Tibial nerve (tissue), 4 donors: ENCODE data around the gene ASCL4.

Source experiments
- CTCF ChIP-seq, 5 experiments: fragments of 200-600 bp in 3 of 5; fragments of 450-650 bp in 2 of 5; sonication (generic) in 3 of 5; IDR thresholded peaks; one replicate each; pipeline ENCODE4 v1.5.1; 2016 to 2019; ENCODE audit warnings: antibody characterized with exemption in 5 of 5, mild to moderate bottlenecking in 3 of 5, moderate library complexity in 2 of 5
- EP300 ChIP-seq, 2 donors: sonication (generic); formaldehyde crosslinking; IDR thresholded peaks; one replicate each; pipeline ENCODE4 v1.6.1; 2017; ENCODE audit warnings: antibody characterized with exemption in 2 of 2, mild to moderate bottlenecking in 1 of 2
- POLR2A ChIP-seq, 2 donors: fragments of 450-650 bp; IDR thresholded peaks; one replicate each; pipeline ENCODE4 v1.6.1; 2017; ENCODE audit warnings: antibody characterized with exemption in 2 of 2, mild to moderate bottlenecking in 2 of 2, moderate library complexity in 2 of 2

- TF ChIP-seq POLR2A (IDR thresholded peaks at IDR 0.05) (no peak), CTCF (IDR thresholded peaks at IDR 0.05) (no peak), EP300 (IDR thresholded peaks at IDR 0.05) (no peak)
Observed at GRCh38 chr12:107791465-107792089, 17.1 kb downstream of the ASCL4 start.
